Left cardiac atrium (tissue), 4 donors: ENCODE results near the gene ENPP6. TPM values are rescaled to one million over a fixed set of nuclear protein-coding genes. Genes with fewer than 3 reads are reported as not detected.
A peak's percentile ranks its signal among the peaks of the same experiment; 100 is the strongest.
"Not testable (repeated sequence)": the region's sequence is repeated elsewhere in the genome, so short reads cannot be mapped to it uniquely, and the experiment has no call there.

ENCODE experiments used
- ATAC-seq, 2 donors: fragments of 200-7000 bp; cut with Tn5 transposase; one replicate each; pipeline ENCODE4 v1.9.1; 2020; ENCODE audit warnings: mild to moderate bottlenecking in 2 of 2, moderate library complexity in 2 of 2
- DNase-seq: peaks from one replicate; pipeline ENCODE4 v3.0.0-alpha.2; 2020
- intact Hi-C, 2 donors: fragments of 100-400 bp; cut with DNase I; formaldehyde crosslinking; loops; one replicate each; pipeline versions ENCODE4 v1.14.1 to v1.15.1; 2022 to 2023
- total RNA-seq, 2 donors: library from RNA; stranded (reverse); fragmentation: NEBNext Ultra II Directional; extraction: Animal tissue kit (Norgen Biotek cat#: 25700); gene quantifications; one replicate each; pipeline ENCODE4 v1.2.1, GENCODE V29; 2021
- donor health status: DM: no; HTN: yes; CAD: no.
- donor health status: DM: no; HTN: yes; CAD: no; lungs with severe emphysema.
- donor health status: DM: yes; HTN: yes; CAD: no.
- donor health status: Dilated cardiomyopathy.

The ENPP6 gene
- total RNA-seq, 2 donors from 2014 or later: 0.06 to 0.10 TPM

GRCh38 chr4:184246426-184246825 lies 28.8 kb upstream of the ENPP6 start:
- DNase-seq: no peak
- intact Hi-C loops: no loop called here
- no peak for ATAC-seq

- no peak for ATAC-seq
- intact Hi-C loops: no loop called here
- DNase-seq: no peak
Measured at GRCh38 chr4:184238072-184238745, 20.5 kb upstream of the ENPP6 start.

- intact Hi-C loops: no loop called here
Measured at GRCh38 chr4:184237612-184238011, 19.9 kb upstream of the ENPP6 start.

GRCh38 chr4:184235526-184235925 lies 17.9 kb upstream of the ENPP6 start:
- intact Hi-C loops: no loop called here
- ATAC-seq (no peak), DNase-seq (no peak)

More at GRCh38 chr4:184237612-184238011, 19.9 kb upstream of the ENPP6 start:
- DNase-seq (no peak), ATAC-seq (no peak)

GRCh38 chr4:184234155-184234554 lies 16.5 kb upstream of the ENPP6 start:
- ATAC-seq: no peak
- no peak for DNase-seq
- intact Hi-C loops: no loop called here

- intact Hi-C loops: no loop called here
- no peak for ATAC-seq
Measured at GRCh38 chr4:184232975-184233374, 15.3 kb upstream of the ENPP6 start.

GRCh38 chr4:184232202-184232601 lies 14.5 kb upstream of the ENPP6 start:
- DNase-seq: no peak
- intact Hi-C loops: no loop called here
- no peak for ATAC-seq

More at GRCh38 chr4:184232975-184233374, 15.3 kb upstream of the ENPP6 start:
- no peak for DNase-seq

GRCh38 chr4:184231573-184231972 lies 13.9 kb upstream of the ENPP6 start:
- ATAC-seq (peak in 1 of 2 donors; percentile 58), DNase-seq (no peak)
- intact Hi-C loops: no loop called here

- ATAC-seq: no peak
- intact Hi-C loops: no loop called here
Measured at GRCh38 chr4:184228056-184228705, 10.5 kb upstream of the ENPP6 start.

GRCh38 chr4:184216515-184216914 lies 1.2 kb downstream of the ENPP6 start:
- no peak for DNase-seq
- no peak for ATAC-seq

More at GRCh38 chr4:184228056-184228705, 10.5 kb upstream of the ENPP6 start:
- no peak for DNase-seq

GRCh38 chr4:184215709-184216328 lies 1.9 kb downstream of the ENPP6 start:
- no peak for ATAC-seq
- DNase-seq: no peak
- intact Hi-C loops: no loop called here

More at GRCh38 chr4:184216515-184216914, 1.2 kb downstream of the ENPP6 start:
- intact Hi-C loops: no loop called here

GRCh38 chr4:184214931-184215330 lies 2.7 kb downstream of the ENPP6 start:
- ATAC-seq: no peak
- intact Hi-C loops: no loop called here
- no peak for DNase-seq

- ATAC-seq, intact Hi-C loops, DNase-seq: not testable (repeated sequence)
Measured at GRCh38 chr4:184207734-184208607, 9.7 kb downstream of the ENPP6 start.

GRCh38 chr4:184205243-184205642 lies 12.4 kb downstream of the ENPP6 start:
- intact Hi-C loops: no loop called here
- DNase-seq: no peak
- ATAC-seq: no peak

- DNase-seq (no peak), ATAC-seq (no peak)
- intact Hi-C loops: no loop called here
Measured at GRCh38 chr4:184203300-184203699, 14.4 kb downstream of the ENPP6 start.

- ATAC-seq (no peak), DNase-seq (no peak)
- intact Hi-C loops: no loop called here
Measured at GRCh38 chr4:184201179-184201578, 16.5 kb downstream of the ENPP6 start.

GRCh38 chr4:184200296-184200695 lies 17.4 kb downstream of the ENPP6 start:
- DNase-seq (no peak), ATAC-seq (no peak)
- intact Hi-C loops: no loop called here

- DNase-seq (no peak), ATAC-seq (no peak)
- intact Hi-C loops: no loop called here
Measured at GRCh38 chr4:184199780-184200179, 17.9 kb downstream of the ENPP6 start.

GRCh38 chr4:184198190-184198589 lies 19.5 kb downstream of the ENPP6 start:
- DNase-seq (no peak), ATAC-seq (no peak)
- intact Hi-C loops: no loop called here
